Mesenchymal stem cell (in vitro differentiated cells and primary cell): ENCODE measurements around the gene SNAPC4.

ENCODE experiments used
- DNase-seq: peaks from one replicate; pipeline ENCODE4 v3.0.0-alpha.2; 2013
- H2AFZ ChIP-seq: one replicate; pipeline ENCODE4 v1.6.1; 2013; ENCODE audit warnings: low read depth, mild to moderate bottlenecking, control low read depth, inconsistent platforms, low read length, moderate library complexity
- H2AK5ac ChIP-seq: 2 replicates; pipeline ENCODE4 v1.6.1; 2013; ENCODE audit warnings: low read length, moderate library complexity, mild to moderate bottlenecking, inconsistent platforms; ENCODE audit not compliant: severe bottlenecking
- H2BK120ac ChIP-seq: one replicate; pipeline ENCODE4 v1.6.1; 2013; ENCODE audit warnings: low read depth, mild to moderate bottlenecking, inconsistent platforms, low read length, moderate library complexity
- H2BK12ac ChIP-seq, 2 experiments: one replicate each; pipeline ENCODE4 v1.6.1; 2013; ENCODE audit warnings: inconsistent platforms in 2 of 2, low read length in 2 of 2, mild to moderate bottlenecking in 2 of 2, moderate library complexity in 2 of 2, control low read depth in 1 of 2
- H2BK15ac ChIP-seq: one replicate; pipeline ENCODE4 v1.6.1; 2013; ENCODE audit warnings: mild to moderate bottlenecking, low read depth, inconsistent platforms; ENCODE audit not compliant: poor library complexity, severe bottlenecking
- H2BK5ac ChIP-seq: 2 replicates; pipeline ENCODE4 v1.6.1; 2013; ENCODE audit warnings: low read depth, mild to moderate bottlenecking, low read length, control low read depth, inconsistent platforms; ENCODE audit not compliant: poor library complexity, severe bottlenecking
- H3K14ac ChIP-seq, 2 experiments: one replicate each; pipeline ENCODE4 v1.6.1; 2013; ENCODE audit warnings: inconsistent platforms in 2 of 2, low read length in 2 of 2, control low read depth in 1 of 2, mild to moderate bottlenecking in 1 of 2, moderate library complexity in 1 of 2
- H3K18ac ChIP-seq, 2 experiments: one replicate each; pipeline ENCODE4 v1.6.1; 2013; ENCODE audit warnings: inconsistent platforms in 2 of 2, low read length in 2 of 2, control low read depth in 1 of 2, low read depth in 1 of 2, mild to moderate bottlenecking in 1 of 2
- H3K23ac ChIP-seq, 2 experiments: one replicate each; pipeline ENCODE4 v1.6.1; 2013; ENCODE audit warnings: inconsistent platforms in 2 of 2, low read length in 2 of 2, mild to moderate bottlenecking in 2 of 2, moderate library complexity in 2 of 2, control low read depth in 1 of 2
- H3K27ac ChIP-seq: 2 replicates; pipeline ENCODE4 v1.5.1; 2013; ENCODE audit warnings: mild to moderate bottlenecking, moderate library complexity, low read length, control low read depth, inconsistent platforms; ENCODE audit not compliant: poor library complexity, severe bottlenecking
- H3K27me3 ChIP-seq, 2 experiments: 2 replicates each; pipeline versions ENCODE4 v1.6.1 to v1.7.0; 2013; ENCODE audit warnings: low read length in 2 of 2, mild to moderate bottlenecking in 2 of 2, moderate library complexity in 2 of 2, control low read depth in 1 of 2, inconsistent platforms in 1 of 2; ENCODE audit not compliant: control insufficient read depth in 1 of 2, insufficient read depth in 1 of 2
- H3K36me3 ChIP-seq, 2 experiments: 2 replicates each; pipeline versions ENCODE4 v1.6.1 to v1.7.0; 2013; ENCODE audit warnings: low read length in 2 of 2, control low read depth in 1 of 2, inconsistent platforms in 1 of 2, low read depth in 1 of 2, mild to moderate bottlenecking in 1 of 2; ENCODE audit not compliant: insufficient read depth in 2 of 2, control insufficient read depth in 1 of 2
- H3K4ac ChIP-seq, 2 experiments: one replicate each; pipeline ENCODE4 v1.6.1; 2013; ENCODE audit warnings: inconsistent platforms in 2 of 2, low read length in 2 of 2, mild to moderate bottlenecking in 2 of 2, moderate library complexity in 2 of 2, control low read depth in 1 of 2, low read depth in 1 of 2
- H3K4me1 ChIP-seq: 2 replicates; pipeline ENCODE4 v1.6.1; 2013; ENCODE audit warnings: low read depth, low read length, control low read depth; ENCODE audit not compliant: control insufficient read depth, insufficient read depth
- H3K4me2 ChIP-seq: 2 replicates; pipeline ENCODE4 v1.6.1; 2013; ENCODE audit warnings: low read length, mild to moderate bottlenecking, inconsistent platforms; ENCODE audit not compliant: poor library complexity, severe bottlenecking
- H3K4me3 ChIP-seq, 2 experiments: 2 replicates each; pipeline versions ENCODE4 v1.5.1 to v1.7.0; 2013; ENCODE audit warnings: low read length in 2 of 2, mild to moderate bottlenecking in 2 of 2, control low read depth in 1 of 2, low read depth in 1 of 2; ENCODE audit not compliant: insufficient read depth in 1 of 2
- H3K79me1 ChIP-seq: replicated peaks from 2 replicates; pipeline ENCODE4 v1.6.1; 2013; ENCODE audit warnings: mild to moderate bottlenecking, control low read depth, low read length, inconsistent platforms; ENCODE audit not compliant: poor library complexity, severe bottlenecking
- H3K9ac ChIP-seq: 2 replicates; pipeline ENCODE4 v1.7.0; 2013; ENCODE audit warnings: mild to moderate bottlenecking, low read length, moderate library complexity
- H3K9me3 ChIP-seq: 2 replicates; pipeline ENCODE4 v1.7.0; 2013; ENCODE audit warnings: mild to moderate bottlenecking, low read length; ENCODE audit not compliant: control insufficient read depth
- H4K8ac ChIP-seq: one replicate; pipeline ENCODE4 v1.6.1; 2013; ENCODE audit warnings: inconsistent platforms, mild to moderate bottlenecking, low read length, moderate library complexity
- H4K91ac ChIP-seq: one replicate; pipeline ENCODE4 v1.6.1; 2013; ENCODE audit warnings: mild to moderate bottlenecking, low read length, inconsistent platforms
- WGBS: methylation state at CpG from one replicate; pipeline ENCODE4 v1.1.7; 2013; ENCODE audit warnings: mixed read lengths; 5-methylcytosine and 5-hydroxymethylcytosine counted together

Gene SNAPC4

GRCh38 chr9:136401173-136401922 is 1.4 kb upstream of the SNAPC4 start:
- Histone ChIP-seq H3K36me3 (peaks cover 56 to 67% of the 10 kb centered on the region in 2 experiments), H3K9me3 (no peaks in the 10 kb centered on the region), H4K91ac (no peak overlapping the region), H3K4ac (no peak overlapping the region), H3K4me2 (no peak overlapping the region), H3K23ac (no peak overlapping the region), H3K79me1 (peaks cover 28% of the 10 kb centered on the region), H3K14ac (no peak overlapping the region), H3K9ac (peak overlapping the region; percentile 93), H2BK15ac (no peak overlapping the region), H2BK120ac (no peak overlapping the region), H2AK5ac (no peak overlapping the region), H2BK12ac (no peak overlapping the region), H3K18ac (no peak overlapping the region), H4K8ac (no peak overlapping the region), H3K27me3 (no peaks in the 10 kb centered on the region), H3K27ac (no peak overlapping the region), H3K4me3 (no peak overlapping the region), H2AFZ (no peak overlapping the region), H3K4me1 (peaks cover 18% of the 10 kb centered on the region), H2BK5ac (no peak overlapping the region)
- DNase-seq, result peak; percentile 15
- WGBS, result 92% methylated on average over 18 of the region's 18 CpGs

GRCh38 chr9:136399176-136400037 is 563 bp downstream of the SNAPC4 start:
- no peak overlapping the region for H3K27ac ChIP-seq
- peaks cover 38% of the 10 kb centered on the region for H3K79me1 ChIP-seq
- H3K14ac ChIP-seq, result peak overlapping the region in 1 of 2 experiments; percentile 91
- WGBS, result 7% methylated on average over 47 of the region's 67 CpGs
- H3K4me1 ChIP-seq, result peaks cover 18% of the 10 kb centered on the region
- H3K23ac ChIP-seq, result no peak overlapping the region
- no peak overlapping the region for H2BK15ac ChIP-seq
- H3K9me3 ChIP-seq, result no peaks in the 10 kb centered on the region
- peak overlapping the region; percentile 63 for H3K4me2 ChIP-seq
- peak overlapping the region; percentile 74 for H2BK120ac ChIP-seq
- H3K36me3 ChIP-seq, result peaks cover 57 to 72% of the 10 kb centered on the region in 2 experiments
- peak overlapping the region; percentile 42 to 69 for H3K4ac ChIP-seq
- no peak overlapping the region for H2AK5ac ChIP-seq
- peak overlapping the region; percentile 14 to 83 for H3K18ac ChIP-seq
- H3K27me3 ChIP-seq, result no peaks in the 10 kb centered on the region
- H4K8ac ChIP-seq, result peak overlapping the region; percentile 93
- H3K4me3 ChIP-seq, result peak overlapping the region; percentile 95 to 96
- peak overlapping the region in 1 of 2 experiments; percentile 75 for H2BK12ac ChIP-seq
- H3K9ac ChIP-seq, result peak overlapping the region; percentile 93
- no peak overlapping the region for H2BK5ac ChIP-seq
- DNase-seq, result peak; percentile 59
- H2AFZ ChIP-seq, result no peak overlapping the region
- peak overlapping the region; percentile 61 for H4K91ac ChIP-seq

- no peak overlapping the region for H3K27ac ChIP-seq
- H3K23ac ChIP-seq, result no peak overlapping the region
- no peak overlapping the region for H3K18ac ChIP-seq
- no peak overlapping the region for H2BK120ac ChIP-seq
- H3K9me3 ChIP-seq, result no peaks in the 10 kb centered on the region
- peak overlapping the region; percentile 93 for H3K9ac ChIP-seq
- no peak overlapping the region for H2AFZ ChIP-seq
- peak overlapping the region in 1 of 2 experiments; percentile 96 for H3K4me3 ChIP-seq
- no peak overlapping the region for H2BK5ac ChIP-seq
- no peak overlapping the region for H3K4me2 ChIP-seq
- H3K14ac ChIP-seq, result no peak overlapping the region
- no peak overlapping the region for H4K8ac ChIP-seq
- no peak overlapping the region for H4K91ac ChIP-seq
- no peak overlapping the region for H2AK5ac ChIP-seq
- no peaks in the 10 kb centered on the region for H3K27me3 ChIP-seq
- H2BK12ac ChIP-seq, result no peak overlapping the region
- H2BK15ac ChIP-seq, result no peak overlapping the region
- peaks cover 18% of the 10 kb centered on the region for H3K4me1 ChIP-seq
- H3K36me3 ChIP-seq, result peaks cover 53 to 72% of the 10 kb centered on the region in 2 experiments
- WGBS, result 97% methylated on average over 12 of the region's 12 CpGs
- no peak overlapping the region for H3K4ac ChIP-seq
- no peak for DNase-seq
- H3K79me1 ChIP-seq, result peaks cover 41% of the 10 kb centered on the region
Measured at GRCh38 chr9:136398286-136398685, 1.7 kb downstream of the SNAPC4 start.

GRCh38 chr9:136397643-136398042 is 2.3 kb downstream of the SNAPC4 start:
- H3K9ac ChIP-seq, result no peak overlapping the region
- no peak overlapping the region for H4K8ac ChIP-seq
- no peaks in the 10 kb centered on the region for H3K27me3 ChIP-seq
- no peak overlapping the region for H2AK5ac ChIP-seq
- no peak overlapping the region for H2BK15ac ChIP-seq
- WGBS, result 87% methylated on average over 3 of the region's 6 CpGs
- no peak overlapping the region for H3K18ac ChIP-seq
- no peak overlapping the region for H3K4ac ChIP-seq
- no peak overlapping the region for H3K4me3 ChIP-seq
- H4K91ac ChIP-seq, result no peak overlapping the region
- H3K79me1 ChIP-seq, result peaks cover 47% of the 10 kb centered on the region
- no peak overlapping the region for H2BK120ac ChIP-seq
- no peak overlapping the region for H3K14ac ChIP-seq
- H3K9me3 ChIP-seq, result no peaks in the 10 kb centered on the region
- H3K4me1 ChIP-seq, result peaks cover 18% of the 10 kb centered on the region
- no peak overlapping the region for H2BK12ac ChIP-seq
- no peak overlapping the region for H2BK5ac ChIP-seq
- no peak overlapping the region for H2AFZ ChIP-seq
- no peak overlapping the region for H3K4me2 ChIP-seq
- no peak overlapping the region for H3K27ac ChIP-seq
- peaks cover 57 to 76% of the 10 kb centered on the region in 2 experiments for H3K36me3 ChIP-seq
- H3K23ac ChIP-seq, result no peak overlapping the region
- DNase-seq, result no peak
